GM23338 (cell line): ENCODE data around the gene PPP1R7. TPM values are rescaled to one million over a fixed set of nuclear protein-coding genes. Genes with fewer than 3 reads are reported as not detected.

Source experiments
- ATAC-seq: fragments of 200-7000 bp; cut with Tn5 transposase; 3 replicates; pipeline ENCODE4 v1.9.1; 2020
- DNase-seq: peaks from one replicate; pipeline ENCODE4 v3.0.0-alpha.2; 2015; ENCODE audit warnings: low spot score
- H2AFZ ChIP-seq: fragments of 200-600 bp; sonication (generic); 2 replicates; pipeline ENCODE4 v1.8.0; 2016; ENCODE audit warnings: antibody characterized with exemption, mild to moderate bottlenecking, moderate library complexity
- H3F3A ChIP-seq: fragments of 200-600 bp; sonication (generic); replicated peaks from 2 replicates; pipeline ENCODE4 v1.8.0; 2017; ENCODE audit warnings: antibody characterized with exemption, mixed run types, low read depth
- H3K27ac ChIP-seq: fragments of 200-600 bp; sonication (generic); 2 replicates; pipeline ENCODE4 v1.6.1; 2016; ENCODE audit warnings: low read depth
- H3K27me3 ChIP-seq: fragments of 200-600 bp; sonication (generic); 2 replicates; pipeline ENCODE4 v1.8.0; 2016; ENCODE audit warnings: mild to moderate bottlenecking, mixed run types, moderate library complexity; ENCODE audit not compliant: insufficient read depth
- H3K36me3 ChIP-seq: fragments of 200-600 bp; sonication (generic); 2 replicates; pipeline ENCODE4 v1.8.0; 2016; ENCODE audit warnings: mild to moderate bottlenecking; ENCODE audit not compliant: insufficient read depth
- H3K4me1 ChIP-seq: fragments of 200-600 bp; sonication (generic); 2 replicates; pipeline ENCODE4 v1.8.0; 2016; ENCODE audit warnings: mild to moderate bottlenecking, moderate library complexity; ENCODE audit not compliant: insufficient read depth
- H3K4me2 ChIP-seq: fragments of 200-600 bp; sonication (generic); 2 replicates; pipeline ENCODE4 v1.7.1; 2017; ENCODE audit warnings: mixed run types
- H3K4me3 ChIP-seq: fragments of 200-600 bp; sonication (generic); 2 replicates; pipeline ENCODE4 v1.6.1; 2016; ENCODE audit warnings: mixed run types
- H3K79me2 ChIP-seq: fragments of 200-600 bp; sonication (generic); replicated peaks from 2 replicates; pipeline ENCODE4 v1.8.0; 2017; ENCODE audit warnings: mild to moderate bottlenecking; ENCODE audit not compliant: insufficient read depth
- H3K9me2 ChIP-seq: fragments of 200-600 bp; sonication (generic); 2 replicates; pipeline ENCODE4 v1.8.0; 2017; ENCODE audit not compliant: insufficient read depth
- H4K20me1 ChIP-seq: fragments of 200-600 bp; sonication (generic); replicated peaks from 2 replicates; pipeline ENCODE4 v1.8.0; 2017; ENCODE audit warnings: mild to moderate bottlenecking; ENCODE audit not compliant: insufficient read depth
- H3K27ac Mint-ChIP-seq: 2 replicates; pipeline ENCODE4 v1.8.0; 2020; ENCODE audit warnings: inconsistent platforms, mild to moderate bottlenecking, moderate library complexity, mixed read lengths
- H3K27me3 Mint-ChIP-seq: 3 replicates; pipeline ENCODE4 v1.8.0; 2022; ENCODE audit warnings: low read depth, mild to moderate bottlenecking, moderate library complexity, mixed read lengths, inconsistent platforms; ENCODE audit not compliant: insufficient read depth, poor library complexity
- H3K36me3 Mint-ChIP-seq: 3 replicates; pipeline ENCODE4 v1.8.0; 2021; ENCODE audit warnings: low read depth, mild to moderate bottlenecking, inconsistent platforms, moderate library complexity, mixed read lengths
- H3K4me1 Mint-ChIP-seq: 3 replicates; pipeline ENCODE4 v1.8.0; 2020; ENCODE audit warnings: mild to moderate bottlenecking, inconsistent platforms, mixed read lengths
- H3K4me3 Mint-ChIP-seq: 3 replicates; pipeline ENCODE4 v1.8.0; 2021; ENCODE audit warnings: moderate library complexity, mild to moderate bottlenecking, inconsistent platforms, mixed read lengths
- H3K9me3 Mint-ChIP-seq: 3 replicates; pipeline ENCODE4 v1.8.0; 2020; ENCODE audit warnings: moderate library complexity, mild to moderate bottlenecking, inconsistent platforms, mixed read lengths
- CREB1 ChIP-seq: fragments of 250-450 bp; sonication (Bioruptor Pico); IDR thresholded peaks from 2 replicates; pipeline ENCODE4 v1.5.0; 2020; ENCODE audit warnings: low read depth, mild to moderate bottlenecking, moderate library complexity
- CTCF ChIP-seq, 2 experiments: fragments of 200-600 bp in 1 of 2; sonication (generic) in 1 of 2; conservative IDR thresholded peaks; 2 replicates each; pipeline versions ENCODE4 v1.5.1 to v1.6.1; 2016 to 2017; ENCODE audit warnings: antibody characterized with exemption in 2 of 2, low read depth in 2 of 2, mild to moderate bottlenecking in 2 of 2, moderate library complexity in 1 of 2
- ETS1 ChIP-seq: IDR thresholded peaks from 2 replicates; pipeline ENCODE4 v1.6.1; 2016; ENCODE audit warnings: antibody characterized with exemption
- EZH2 ChIP-seq: fragments of 200-600 bp; sonication (generic); IDR thresholded peaks from one replicate; pipeline ENCODE4 v1.8.0; 2017; ENCODE audit warnings: antibody characterized with exemption, mild to moderate bottlenecking, low read depth; ENCODE audit not compliant: unreplicated experiment
- EZH2phosphoT487 ChIP-seq: fragments of 200-600 bp; sonication (generic); IDR thresholded peaks from one replicate; pipeline ENCODE4 v1.8.1; 2018; ENCODE audit warnings: antibody characterized with exemption; ENCODE audit not compliant: unreplicated experiment
- JUNB ChIP-seq: IDR thresholded peaks from one replicate; pipeline ENCODE4 v1.6.1; 2016; ENCODE audit warnings: antibody characterized with exemption; ENCODE audit not compliant: unreplicated experiment
- NANOG ChIP-seq: IDR thresholded peaks from 2 replicates; pipeline ENCODE4 v1.6.1; 2016; ENCODE audit warnings: antibody characterized with exemption, borderline replicate concordance
- POLR2AphosphoS5 ChIP-seq: IDR thresholded peaks from 2 replicates; pipeline ENCODE4 v1.6.1; 2016; ENCODE audit warnings: antibody characterized with exemption, low read depth
- STAT1 ChIP-seq: IDR thresholded peaks from one replicate; pipeline ENCODE4 v1.6.1; 2016; ENCODE audit warnings: antibody characterized with exemption; ENCODE audit not compliant: unreplicated experiment
- ZNF114 ChIP-seq: fragments of 250-450 bp; sonication (Bioruptor Pico); IDR thresholded peaks from 2 replicates; pipeline ENCODE4 v1.5.0; 2020; ENCODE audit warnings: mild to moderate bottlenecking, moderate library complexity
- ZNF331 ChIP-seq: fragments of 250-450 bp; sonication (Bioruptor Pico); IDR thresholded peaks from 2 replicates; pipeline ENCODE4 v1.5.0; 2020; ENCODE audit warnings: low read depth, mild to moderate bottlenecking, moderate library complexity
- polyA plus RNA-seq: library from polyadenylated mRNA; unstranded; fragments of >200 nt; fragmentation: Nextera tagmentation; extraction: Ambion mirVana; gene quantifications from 2 replicates; pipeline ENCODE4 v1.2.1, GENCODE V29; 2016
- total RNA-seq: library from RNA; depleted of rRNA; stranded (reverse); fragments of >200 nt; shearing (Covaris generic); gene quantifications from 2 replicates; pipeline ENCODE4 v1.2.3, GENCODE V29; 2014
- TF ChIP-seq, protein P1 (sequence below): fragments of 250-450 bp; sonication (Bioruptor Pico); IDR thresholded peaks from 2 replicates; pipeline ENCODE4 v1.5.0; 2020; ENCODE audit warnings: mild to moderate bottlenecking, moderate library complexity
- TF ChIP-seq, protein P2 (sequence below): IDR thresholded peaks from one replicate; pipeline ENCODE4 v1.6.1; 2018; ENCODE audit warnings: antibody characterized with exemption; ENCODE audit not compliant: unreplicated experiment

The PPP1R7 gene
- total and polyA plus RNA-seq, 2 experiments from 2014 or later: 48.2 to 94.3 TPM

- Histone ChIP-seq H3K4me2 (no peak overlapping the region), H3K27ac (no peak overlapping the region), H3K9me2 (no peaks in the 10 kb centered on the region), H4K20me1 (no peaks in the 10 kb centered on the region), H3K4me3 (no peak overlapping the region), H3K27me3 (no peaks in the 10 kb centered on the region), H2AFZ (no peak overlapping the region), H3F3A (peaks cover 5% of the 10 kb centered on the region; the same call in 1 of the 2 replicates), H3K4me1 (peaks cover 19% of the 10 kb centered on the region), H3K79me2 (peaks cover 4% of the 10 kb centered on the region), H3K36me3 (no peaks in the 10 kb centered on the region)
- DNase-seq (no peak), ATAC-seq (no peak)
- TF ChIP-seq EZH2phosphoT487: no peak
- TF ChIP-seq ETS1: no peak
- TF ChIP-seq NANOG: no peak
- no peak for TF ChIP-seq STAT1
- TF ChIP-seq, protein P1, sequence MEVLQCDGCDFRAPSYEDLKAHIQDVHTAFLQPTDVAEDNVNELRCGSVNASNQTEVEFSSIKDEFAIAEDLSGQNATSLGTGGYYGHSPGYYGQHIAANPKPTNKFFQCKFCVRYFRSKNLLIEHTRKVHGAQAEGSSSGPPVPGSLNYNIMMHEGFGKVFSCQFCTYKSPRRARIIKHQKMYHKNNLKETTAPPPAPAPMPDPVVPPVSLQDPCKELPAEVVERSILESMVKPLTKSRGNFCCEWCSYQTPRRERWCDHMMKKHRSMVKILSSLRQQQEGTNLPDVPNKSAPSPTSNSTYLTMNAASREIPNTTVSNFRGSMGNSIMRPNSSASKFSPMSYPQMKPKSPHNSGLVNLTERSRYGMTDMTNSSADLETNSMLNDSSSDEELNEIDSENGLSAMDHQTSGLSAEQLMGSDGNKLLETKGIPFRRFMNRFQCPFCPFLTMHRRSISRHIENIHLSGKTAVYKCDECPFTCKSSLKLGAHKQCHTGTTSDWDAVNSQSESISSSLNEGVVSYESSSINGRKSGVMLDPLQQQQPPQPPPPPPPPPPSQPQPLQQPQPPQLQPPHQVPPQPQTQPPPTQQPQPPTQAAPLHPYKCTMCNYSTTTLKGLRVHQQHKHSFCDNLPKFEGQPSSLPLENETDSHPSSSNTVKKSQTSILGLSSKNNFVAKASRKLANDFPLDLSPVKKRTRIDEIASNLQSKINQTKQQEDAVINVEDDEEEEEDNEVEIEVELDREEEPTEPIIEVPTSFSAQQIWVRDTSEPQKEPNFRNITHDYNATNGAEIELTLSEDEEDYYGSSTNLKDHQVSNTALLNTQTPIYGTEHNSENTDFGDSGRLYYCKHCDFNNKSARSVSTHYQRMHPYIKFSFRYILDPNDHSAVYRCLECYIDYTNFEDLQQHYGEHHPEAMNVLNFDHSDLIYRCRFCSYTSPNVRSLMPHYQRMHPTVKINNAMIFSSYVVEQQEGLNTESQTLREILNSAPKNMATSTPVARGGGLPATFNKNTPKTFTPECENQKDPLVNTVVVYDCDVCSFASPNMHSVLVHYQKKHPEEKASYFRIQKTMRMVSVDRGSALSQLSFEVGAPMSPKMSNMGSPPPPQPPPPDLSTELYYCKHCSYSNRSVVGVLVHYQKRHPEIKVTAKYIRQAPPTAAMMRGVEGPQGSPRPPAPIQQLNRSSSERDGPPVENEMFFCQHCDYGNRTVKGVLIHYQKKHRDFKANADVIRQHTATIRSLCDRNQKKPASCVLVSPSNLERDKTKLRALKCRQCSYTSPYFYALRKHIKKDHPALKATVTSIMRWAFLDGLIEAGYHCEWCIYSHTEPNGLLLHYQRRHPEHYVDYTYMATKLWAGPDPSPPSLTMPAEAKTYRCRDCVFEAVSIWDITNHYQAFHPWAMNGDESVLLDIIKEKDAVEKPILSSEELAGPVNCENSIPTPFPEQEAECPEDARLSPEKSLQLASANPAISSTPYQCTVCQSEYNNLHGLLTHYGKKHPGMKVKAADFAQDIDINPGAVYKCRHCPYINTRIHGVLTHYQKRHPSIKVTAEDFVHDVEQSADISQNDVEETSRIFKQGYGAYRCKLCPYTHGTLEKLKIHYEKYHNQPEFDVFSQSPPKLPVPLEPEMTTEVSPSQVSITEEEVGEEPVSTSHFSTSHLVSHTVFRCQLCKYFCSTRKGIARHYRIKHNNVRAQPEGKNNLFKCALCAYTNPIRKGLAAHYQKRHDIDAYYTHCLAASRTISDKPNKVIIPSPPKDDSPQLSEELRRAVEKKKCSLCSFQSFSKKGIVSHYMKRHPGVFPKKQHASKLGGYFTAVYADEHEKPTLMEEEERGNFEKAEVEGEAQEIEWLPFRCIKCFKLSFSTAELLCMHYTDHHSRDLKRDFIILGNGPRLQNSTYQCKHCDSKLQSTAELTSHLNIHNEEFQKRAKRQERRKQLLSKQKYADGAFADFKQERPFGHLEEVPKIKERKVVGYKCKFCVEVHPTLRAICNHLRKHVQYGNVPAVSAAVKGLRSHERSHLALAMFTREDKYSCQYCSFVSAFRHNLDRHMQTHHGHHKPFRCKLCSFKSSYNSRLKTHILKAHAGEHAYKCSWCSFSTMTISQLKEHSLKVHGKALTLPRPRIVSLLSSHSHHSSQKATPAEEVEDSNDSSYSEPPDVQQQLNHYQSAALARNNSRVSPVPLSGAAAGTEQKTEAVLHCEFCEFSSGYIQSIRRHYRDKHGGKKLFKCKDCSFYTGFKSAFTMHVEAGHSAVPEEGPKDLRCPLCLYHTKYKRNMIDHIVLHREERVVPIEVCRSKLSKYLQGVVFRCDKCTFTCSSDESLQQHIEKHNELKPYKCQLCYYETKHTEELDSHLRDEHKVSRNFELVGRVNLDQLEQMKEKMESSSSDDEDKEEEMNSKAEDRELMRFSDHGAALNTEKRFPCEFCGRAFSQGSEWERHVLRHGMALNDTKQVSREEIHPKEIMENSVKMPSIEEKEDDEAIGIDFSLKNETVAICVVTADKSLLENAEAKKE (CRISPR knock-in tag): no peak
- TF ChIP-seq ZNF331 (CRISPR knock-in tag): no peak
- TF ChIP-seq EZH2: no peak
- no peak for TF ChIP-seq CREB1 (CRISPR knock-in tag)
- TF ChIP-seq CTCF (conservative IDR thresholded peaks at IDR 0.05; ENCODE audit: low read depth in 2 of 2): no peak
- no peak for TF ChIP-seq POLR2AphosphoS5
- TF ChIP-seq, protein P2, sequence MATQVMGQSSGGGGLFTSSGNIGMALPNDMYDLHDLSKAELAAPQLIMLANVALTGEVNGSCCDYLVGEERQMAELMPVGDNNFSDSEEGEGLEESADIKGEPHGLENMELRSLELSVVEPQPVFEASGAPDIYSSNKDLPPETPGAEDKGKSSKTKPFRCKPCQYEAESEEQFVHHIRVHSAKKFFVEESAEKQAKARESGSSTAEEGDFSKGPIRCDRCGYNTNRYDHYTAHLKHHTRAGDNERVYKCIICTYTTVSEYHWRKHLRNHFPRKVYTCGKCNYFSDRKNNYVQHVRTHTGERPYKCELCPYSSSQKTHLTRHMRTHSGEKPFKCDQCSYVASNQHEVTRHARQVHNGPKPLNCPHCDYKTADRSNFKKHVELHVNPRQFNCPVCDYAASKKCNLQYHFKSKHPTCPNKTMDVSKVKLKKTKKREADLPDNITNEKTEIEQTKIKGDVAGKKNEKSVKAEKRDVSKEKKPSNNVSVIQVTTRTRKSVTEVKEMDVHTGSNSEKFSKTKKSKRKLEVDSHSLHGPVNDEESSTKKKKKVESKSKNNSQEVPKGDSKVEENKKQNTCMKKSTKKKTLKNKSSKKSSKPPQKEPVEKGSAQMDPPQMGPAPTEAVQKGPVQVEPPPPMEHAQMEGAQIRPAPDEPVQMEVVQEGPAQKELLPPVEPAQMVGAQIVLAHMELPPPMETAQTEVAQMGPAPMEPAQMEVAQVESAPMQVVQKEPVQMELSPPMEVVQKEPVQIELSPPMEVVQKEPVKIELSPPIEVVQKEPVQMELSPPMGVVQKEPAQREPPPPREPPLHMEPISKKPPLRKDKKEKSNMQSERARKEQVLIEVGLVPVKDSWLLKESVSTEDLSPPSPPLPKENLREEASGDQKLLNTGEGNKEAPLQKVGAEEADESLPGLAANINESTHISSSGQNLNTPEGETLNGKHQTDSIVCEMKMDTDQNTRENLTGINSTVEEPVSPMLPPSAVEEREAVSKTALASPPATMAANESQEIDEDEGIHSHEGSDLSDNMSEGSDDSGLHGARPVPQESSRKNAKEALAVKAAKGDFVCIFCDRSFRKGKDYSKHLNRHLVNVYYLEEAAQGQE: no peak
- no peak for TF ChIP-seq ZNF114 (CRISPR knock-in tag)
- TF ChIP-seq JUNB: no peak
- Mint-ChIP-seq H3K4me3 (no peak overlapping the region), H3K27me3 (peaks cover 21% of the 10 kb centered on the region), H3K36me3 (no peaks in the 10 kb centered on the region; the same call in 2 of the 3 replicates), H3K27ac (no peak overlapping the region), H3K9me3 (no peaks in the 10 kb centered on the region; the same call in 2 of the 3 replicates), H3K4me1 (peaks cover 21% of the 10 kb centered on the region)
Observed at GRCh38 chr2:241214766-241215165, 64.5 kb downstream of the PPP1R7 start.
